Keratinocyte (primary cell): Measurements from ENCODE around the gene ADGRV1. TPM values are rescaled to one million over a fixed set of nuclear protein-coding genes. Genes with fewer than 3 reads are reported as not detected.

ENCODE experiments used
- DNase-seq: peaks from one replicate; pipeline ENCODE4 v3.0.0-alpha.2; 2011; ENCODE audit warnings: low read depth, missing footprints, low spot score
- FAIRE-seq: peaks from 2 replicates; lab custom pipeline; 2011; peaks lifted over from hg19 to GRCh38; lab: Jason Lieb, UNC
- H2AFZ ChIP-seq: 2 replicates; pipeline ENCODE4 v1.6.0; 2012; ENCODE audit warnings: low read length, control low read depth, inconsistent platforms; ENCODE audit not compliant: control insufficient read depth
- H3K27ac ChIP-seq: 2 replicates; pipeline ENCODE4 v1.5.1; 2011; ENCODE audit warnings: low read length; ENCODE audit not compliant: control insufficient read depth, insufficient read depth
- H3K27me3 ChIP-seq: 3 replicates; pipeline ENCODE4 v1.6.0; 2011; ENCODE audit warnings: low read length; ENCODE audit not compliant: control insufficient read depth, insufficient read depth; ENCODE audit errors: extremely low read depth
- H3K36me3 ChIP-seq, 2 experiments: 2 replicates in 1 of 2; 3 replicates in 1 of 2; pipeline ENCODE4 v1.5.1; 2011; ENCODE audit warnings: low read length in 2 of 2, mild to moderate bottlenecking in 1 of 2; ENCODE audit not compliant: control insufficient read depth in 2 of 2, insufficient read depth in 2 of 2; ENCODE audit errors: extremely low read depth in 1 of 2
- H3K4me1 ChIP-seq: 3 replicates; pipeline ENCODE4 v1.5.1; 2011; ENCODE audit warnings: low read length; ENCODE audit not compliant: control insufficient read depth, insufficient read depth; ENCODE audit errors: extremely low read depth
- H3K4me2 ChIP-seq: 3 replicates; pipeline ENCODE4 v1.6.0; 2011; ENCODE audit warnings: low read depth, low read length; ENCODE audit not compliant: control insufficient read depth, insufficient read depth; ENCODE audit errors: extremely low read depth
- H3K4me3 ChIP-seq, 3 experiments: fragments of 200-600 bp in 1 of 3; sonication (generic) in 1 of 3; 2 replicates in 2 of 3; 3 replicates in 1 of 3; pipeline ENCODE4 v1.5.1; 2011 to 2016; ENCODE audit warnings: low read length in 3 of 3, mild to moderate bottlenecking in 3 of 3, control low read depth in 2 of 3, inconsistent platforms in 1 of 3, low read depth in 1 of 3, mixed read lengths in 1 of 3, mixed run types in 1 of 3, moderate library complexity in 1 of 3; ENCODE audit not compliant: control insufficient read depth in 2 of 3, insufficient read depth in 2 of 3; ENCODE audit errors: extremely low read depth in 1 of 3
- H3K79me2 ChIP-seq: 2 replicates; pipeline ENCODE4 v1.6.0; 2012; ENCODE audit warnings: low read length; ENCODE audit not compliant: control insufficient read depth, insufficient read depth
- H3K9ac ChIP-seq: 3 replicates; pipeline ENCODE4 v1.6.0; 2011; ENCODE audit warnings: low read length; ENCODE audit not compliant: control insufficient read depth, insufficient read depth; ENCODE audit errors: extremely low read depth
- H3K9me1 ChIP-seq: 3 replicates; pipeline ENCODE4 v1.6.0; 2011; ENCODE audit warnings: low read length; ENCODE audit not compliant: control insufficient read depth, insufficient read depth; ENCODE audit errors: extremely low read depth
- H3K9me3 ChIP-seq: 2 replicates; pipeline ENCODE4 v1.5.1; 2012; ENCODE audit warnings: low read depth, low read length; ENCODE audit not compliant: control insufficient read depth
- H4K20me1 ChIP-seq: 3 replicates; pipeline ENCODE4 v1.6.0; 2011; ENCODE audit warnings: low read length; ENCODE audit not compliant: control insufficient read depth, insufficient read depth; ENCODE audit errors: extremely low read depth
- EZH2 ChIP-seq: IDR thresholded peaks from one replicate; pipeline ENCODE4 v1.6.1; 2012; ENCODE audit warnings: inconsistent platforms, mild to moderate bottlenecking, low read length, moderate library complexity
- dilution Hi-C: fragments of 300-500 bp; cut with MboI; formaldehyde crosslinking; loops from one replicate; pipeline ENCODE4 v1.7.0; 2020; ENCODE audit warnings: low sequenced_read_pairs; ENCODE audit not compliant: extremely low pct_ligation_motif_present
- polyA plus RNA-seq, 5 experiments: library from polyadenylated mRNA; depleted of rRNA in 3 of 5; stranded (reverse) in 3 of 5; stranded (forward) in 1 of 5; unstranded in 1 of 5; fragments of >200 nt; gene quantifications; 1 replicate in 1 of 5; 2 replicates in 3 of 5; 3 replicates in 1 of 5; pipeline versions ENCODE4 v1.2.1 to v1.2.3, GENCODE V29; 2011 to 2012; ENCODE audit warnings: missing spikeins in 2 of 5, low read depth in 1 of 5, low replicate concordance in 1 of 5
- TF ChIP-seq, protein P1 (sequence below), 3 experiments: IDR thresholded peaks in 1 of 3; conservative IDR thresholded peaks in 1 of 3; optimal IDR thresholded peaks in 1 of 3; 2 replicates in 2 of 3; 3 replicates in 1 of 3; pipeline versions ENCODE3 to v1.5.1; 2011; ENCODE audit warnings: low read length in 3 of 3, mild to moderate bottlenecking in 3 of 3, moderate library complexity in 2 of 3, control low read depth in 1 of 3, inconsistent platforms in 1 of 3; ENCODE audit not compliant: insufficient read depth in 2 of 3; ENCODE audit errors: extremely low read depth in 1 of 3

Gene ADGRV1
- polyA plus RNA-seq, 1 donor (not counting 4 experiments of a cell fraction or from before 2014, with no cell fraction given): 0.05 TPM

DNA sequence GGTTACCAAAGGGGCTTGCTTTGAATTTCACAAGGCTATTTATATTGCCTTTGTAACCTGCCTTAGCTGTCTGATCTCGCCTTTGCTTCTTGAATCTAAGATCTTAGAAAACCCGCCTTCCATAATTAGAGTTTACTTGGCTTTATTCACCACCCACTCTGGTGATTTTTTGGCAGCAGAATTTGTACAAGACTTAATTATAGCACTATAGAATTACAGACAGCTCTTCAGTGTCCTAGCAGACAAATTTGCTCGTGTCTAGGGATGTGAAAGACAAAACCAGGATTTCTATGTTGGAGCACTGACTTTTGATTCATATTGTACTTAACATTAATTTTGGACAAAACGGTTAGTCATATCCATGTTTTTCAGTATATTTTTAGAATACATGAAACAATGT is 306.6 kb downstream of the ADGRV1 start:
- Histone ChIP-seq H3K36me3 (no peaks in the 10 kb centered on the region), H3K27me3 (no peaks in the 10 kb centered on the region), H3K79me2 (no peaks in the 10 kb centered on the region), H3K4me2 (no peak overlapping the region), H3K4me1 (no peaks in the 10 kb centered on the region), H3K9me1 (no peaks in the 10 kb centered on the region), H3K4me3 (no peak overlapping the region), H3K9me3 (no peaks in the 10 kb centered on the region), H3K27ac (no peak overlapping the region), H4K20me1 (no peaks in the 10 kb centered on the region), H2AFZ (no peak overlapping the region), H3K9ac (no peak overlapping the region)
- no peak for TF ChIP-seq EZH2
- TF ChIP-seq, protein P1, sequence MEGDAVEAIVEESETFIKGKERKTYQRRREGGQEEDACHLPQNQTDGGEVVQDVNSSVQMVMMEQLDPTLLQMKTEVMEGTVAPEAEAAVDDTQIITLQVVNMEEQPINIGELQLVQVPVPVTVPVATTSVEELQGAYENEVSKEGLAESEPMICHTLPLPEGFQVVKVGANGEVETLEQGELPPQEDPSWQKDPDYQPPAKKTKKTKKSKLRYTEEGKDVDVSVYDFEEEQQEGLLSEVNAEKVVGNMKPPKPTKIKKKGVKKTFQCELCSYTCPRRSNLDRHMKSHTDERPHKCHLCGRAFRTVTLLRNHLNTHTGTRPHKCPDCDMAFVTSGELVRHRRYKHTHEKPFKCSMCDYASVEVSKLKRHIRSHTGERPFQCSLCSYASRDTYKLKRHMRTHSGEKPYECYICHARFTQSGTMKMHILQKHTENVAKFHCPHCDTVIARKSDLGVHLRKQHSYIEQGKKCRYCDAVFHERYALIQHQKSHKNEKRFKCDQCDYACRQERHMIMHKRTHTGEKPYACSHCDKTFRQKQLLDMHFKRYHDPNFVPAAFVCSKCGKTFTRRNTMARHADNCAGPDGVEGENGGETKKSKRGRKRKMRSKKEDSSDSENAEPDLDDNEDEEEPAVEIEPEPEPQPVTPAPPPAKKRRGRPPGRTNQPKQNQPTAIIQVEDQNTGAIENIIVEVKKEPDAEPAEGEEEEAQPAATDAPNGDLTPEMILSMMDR (optimal IDR thresholded peaks at IDR 0.05 in 1 of 3, IDR thresholded peaks at IDR 0.05 in 1 of 3, conservative IDR thresholded peaks at IDR 0.05 in 1 of 3; ENCODE audit: extremely low read depth in 1 of 3, insufficient read depth in 2 of 3, low read length in 3 of 3): no peak
- no peak for FAIRE-seq
- dilution Hi-C loops: no loop called here
- no peak for DNase-seq

GRCh38 chr5:90866333-90866732 is 307.7 kb downstream of the ADGRV1 start:
- no peak overlapping the region for H2AFZ ChIP-seq
- FAIRE-seq (no peak), DNase-seq (no peak)
- no peak overlapping the region for H3K9ac ChIP-seq
- no peak overlapping the region for H3K4me3 ChIP-seq
- dilution Hi-C loops: no loop called here
- TF ChIP-seq EZH2: no peak
- TF ChIP-seq, protein P1 (optimal IDR thresholded peaks at IDR 0.05 in 1 of 3, IDR thresholded peaks at IDR 0.05 in 1 of 3, conservative IDR thresholded peaks at IDR 0.05 in 1 of 3; ENCODE audit: extremely low read depth in 1 of 3, insufficient read depth in 2 of 3, low read length in 3 of 3): peak in 2 of 3 experiments; percentile 18 to 24
- H3K4me2 ChIP-seq: no peak overlapping the region
- H3K79me2 ChIP-seq: no peaks in the 10 kb centered on the region
- no peaks in the 10 kb centered on the region for H3K9me3 ChIP-seq
- no peaks in the 10 kb centered on the region for H4K20me1 ChIP-seq
- H3K27ac ChIP-seq: no peak overlapping the region
- H3K9me1 ChIP-seq: no peaks in the 10 kb centered on the region
- no peaks in the 10 kb centered on the region for H3K36me3 ChIP-seq
- H3K4me1 ChIP-seq: no peaks in the 10 kb centered on the region
- no peaks in the 10 kb centered on the region for H3K27me3 ChIP-seq
